ENCODE measurements around the gene LRMDA. TPM values are rescaled to one million over a fixed set of nuclear protein-coding genes. Genes with fewer than 3 reads are reported as not detected.

Gene LRMDA
- total RNA-seq, 1 donor from 2014 or later, result 5.2 TPM

DNA sequence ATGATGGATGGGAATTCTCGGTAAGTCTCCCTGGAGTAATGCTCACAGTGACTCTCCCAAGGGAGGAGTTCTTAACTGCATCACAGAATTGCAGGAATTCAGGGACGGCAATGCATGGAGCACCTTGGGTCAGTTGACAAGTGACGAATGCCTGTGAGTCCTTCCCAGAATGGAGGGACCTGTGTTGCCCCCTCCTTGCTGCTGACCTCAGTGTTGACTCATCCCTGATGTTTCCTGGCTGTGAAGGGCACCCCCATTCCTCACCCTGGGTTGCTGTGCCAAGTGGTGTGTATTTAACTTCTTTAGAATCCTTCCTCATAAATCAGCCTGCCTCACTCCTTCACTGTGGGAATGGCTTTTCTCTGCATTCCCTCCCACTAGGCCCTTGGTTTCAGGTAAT lies 98.9 kb downstream of the LRMDA start:
- Histone ChIP-seq H4K20me1 (ENCODE audit: low read depth) (no peaks in the 10 kb centered on the region), H2AFZ (replicated peaks) (peak overlapping the region; percentile 7), H3K9me3 (ENCODE audit: low read depth) (no peaks in the 10 kb centered on the region), H3K4me1 (peaks cover 24% of the 10 kb centered on the region), H3K4me3 (no peak overlapping the region), H3F3A (ENCODE audit: low read depth) (no peaks in the 10 kb centered on the region), H3K9ac (no peak overlapping the region), H3K4me2 (no peak overlapping the region), H3K27ac (no peak overlapping the region), H3K36me3 (no peaks in the 10 kb centered on the region), H3K27me3 (no peaks in the 10 kb centered on the region), H3K79me2 (ENCODE audit: low read depth) (no peaks in the 10 kb centered on the region)
- Mint-ChIP-seq H3K27ac (peak overlapping the region; percentile 88), H3K27me3 (ENCODE audit: insufficient read depth, low read depth) (peaks cover 2% of the 10 kb centered on the region), H3K36me3 (no peaks in the 10 kb centered on the region), H3K9me3 (no peaks in the 10 kb centered on the region), H3K4me3 (no peak overlapping the region), H3K4me1 (peaks cover 19% of the 10 kb centered on the region)
- no peak for DNase-seq (ENCODE audit: low spot score)
- TF ChIP-seq, protein P1, sequence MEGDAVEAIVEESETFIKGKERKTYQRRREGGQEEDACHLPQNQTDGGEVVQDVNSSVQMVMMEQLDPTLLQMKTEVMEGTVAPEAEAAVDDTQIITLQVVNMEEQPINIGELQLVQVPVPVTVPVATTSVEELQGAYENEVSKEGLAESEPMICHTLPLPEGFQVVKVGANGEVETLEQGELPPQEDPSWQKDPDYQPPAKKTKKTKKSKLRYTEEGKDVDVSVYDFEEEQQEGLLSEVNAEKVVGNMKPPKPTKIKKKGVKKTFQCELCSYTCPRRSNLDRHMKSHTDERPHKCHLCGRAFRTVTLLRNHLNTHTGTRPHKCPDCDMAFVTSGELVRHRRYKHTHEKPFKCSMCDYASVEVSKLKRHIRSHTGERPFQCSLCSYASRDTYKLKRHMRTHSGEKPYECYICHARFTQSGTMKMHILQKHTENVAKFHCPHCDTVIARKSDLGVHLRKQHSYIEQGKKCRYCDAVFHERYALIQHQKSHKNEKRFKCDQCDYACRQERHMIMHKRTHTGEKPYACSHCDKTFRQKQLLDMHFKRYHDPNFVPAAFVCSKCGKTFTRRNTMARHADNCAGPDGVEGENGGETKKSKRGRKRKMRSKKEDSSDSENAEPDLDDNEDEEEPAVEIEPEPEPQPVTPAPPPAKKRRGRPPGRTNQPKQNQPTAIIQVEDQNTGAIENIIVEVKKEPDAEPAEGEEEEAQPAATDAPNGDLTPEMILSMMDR (IDR thresholded peaks at IDR 0.05), result no peak
- TF ChIP-seq EZH2 (IDR thresholded peaks at IDR 0.05) (no peak), EZH2phosphoT487 (IDR thresholded peaks at IDR 0.05) (no peak)

DNA sequence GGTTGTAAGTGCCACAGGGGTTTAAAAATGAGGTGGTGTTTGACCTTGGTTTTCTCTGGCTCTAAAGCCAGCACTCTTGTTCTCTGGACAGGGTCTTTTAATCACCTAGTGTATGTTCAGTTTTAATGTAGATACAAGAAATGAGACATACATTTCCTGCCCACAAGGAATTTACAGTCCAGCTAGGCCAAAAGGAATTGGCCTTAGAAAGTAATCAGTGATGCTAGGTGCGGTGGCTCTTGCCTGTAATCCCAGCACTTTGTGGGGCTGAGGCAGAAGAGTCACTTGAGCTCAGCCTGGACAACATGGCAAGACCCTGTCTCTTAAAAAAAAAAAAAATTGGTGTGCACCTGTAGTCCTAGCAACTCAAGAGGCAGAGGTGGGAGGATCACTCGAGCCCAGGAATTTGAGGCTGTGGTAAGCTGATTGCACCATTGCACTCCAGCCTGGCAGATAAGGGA lies 100.2 kb downstream of the LRMDA start:
- Histone ChIP-seq H3K9ac (no peak overlapping the region), H2AFZ (replicated peaks) (no peak overlapping the region), H3K9me3 (ENCODE audit: low read depth) (no peaks in the 10 kb centered on the region), H4K20me1 (ENCODE audit: low read depth) (no peaks in the 10 kb centered on the region), H3K4me1 (peaks cover 24% of the 10 kb centered on the region), H3K27me3 (no peaks in the 10 kb centered on the region), H3K4me3 (no peak overlapping the region), H3K27ac (no peak overlapping the region), H3K36me3 (no peaks in the 10 kb centered on the region), H3K79me2 (ENCODE audit: low read depth) (no peaks in the 10 kb centered on the region), H3F3A (ENCODE audit: low read depth) (no peaks in the 10 kb centered on the region), H3K4me2 (no peak overlapping the region)
- Mint-ChIP-seq H3K27me3 (ENCODE audit: insufficient read depth, low read depth) (no peaks in the 10 kb centered on the region), H3K36me3 (no peaks in the 10 kb centered on the region), H3K4me1 (peaks cover 21% of the 10 kb centered on the region), H3K27ac (no peak overlapping the region), H3K9me3 (no peaks in the 10 kb centered on the region), H3K4me3 (no peak overlapping the region)
- no peak for DNase-seq (ENCODE audit: low spot score)
- no peak for TF ChIP-seq EZH2phosphoT487 (IDR thresholded peaks at IDR 0.05)
- TF ChIP-seq EZH2 (IDR thresholded peaks at IDR 0.05), result no peak
- TF ChIP-seq, protein P1 (IDR thresholded peaks at IDR 0.05), result no peak

DNA sequence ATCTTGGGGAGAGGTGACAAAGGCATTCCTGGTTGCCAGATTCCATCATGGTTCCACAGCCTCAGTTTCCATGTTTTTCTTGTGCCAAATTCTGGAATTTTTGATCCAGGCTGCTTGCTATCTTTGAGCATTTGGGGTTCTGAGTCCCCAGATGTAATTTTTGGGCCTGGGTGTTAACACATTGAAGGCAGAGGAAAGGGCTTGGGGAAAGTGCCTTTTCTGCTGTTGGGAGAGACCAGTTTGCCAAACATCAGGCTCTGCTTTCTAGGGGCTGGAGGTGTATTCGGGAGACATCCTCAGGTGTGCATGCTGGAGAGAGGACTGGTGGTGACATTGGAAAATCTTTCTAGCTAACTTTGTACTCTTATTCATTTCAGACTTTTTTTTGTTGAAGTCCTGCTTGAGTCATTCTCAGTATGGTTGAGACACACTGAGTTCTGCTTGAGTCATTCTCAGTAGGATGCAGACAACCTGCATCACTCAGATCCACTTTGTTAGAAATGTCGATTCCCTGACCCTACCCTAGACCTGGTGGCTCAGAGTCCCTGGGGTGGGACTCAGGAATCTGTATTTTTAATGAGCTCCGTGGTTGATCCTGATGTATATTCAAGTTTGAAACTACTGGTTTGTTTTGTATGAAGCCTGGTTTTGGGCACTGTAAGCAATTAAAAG lies 101.0 kb downstream of the LRMDA start:
- Mint-ChIP-seq H3K27ac (no peak overlapping the region), H3K36me3 (no peaks in the 10 kb centered on the region), H3K27me3 (ENCODE audit: insufficient read depth, low read depth) (peaks cover 3% of the 10 kb centered on the region), H3K4me1 (peaks cover 27% of the 10 kb centered on the region), H3K4me3 (no peak overlapping the region), H3K9me3 (no peaks in the 10 kb centered on the region)
- Histone ChIP-seq H4K20me1 (ENCODE audit: low read depth) (no peaks in the 10 kb centered on the region), H3K4me3 (no peak overlapping the region), H2AFZ (replicated peaks) (no peak overlapping the region), H3K9me3 (ENCODE audit: low read depth) (no peaks in the 10 kb centered on the region), H3K4me2 (no peak overlapping the region), H3K4me1 (peaks cover 30% of the 10 kb centered on the region), H3K36me3 (no peaks in the 10 kb centered on the region), H3K27ac (no peak overlapping the region), H3K79me2 (ENCODE audit: low read depth) (no peaks in the 10 kb centered on the region), H3F3A (ENCODE audit: low read depth) (no peaks in the 10 kb centered on the region), H3K27me3 (no peaks in the 10 kb centered on the region), H3K9ac (no peak overlapping the region)
- DNase-seq (ENCODE audit: low spot score), result no peak
- no peak for TF ChIP-seq EZH2phosphoT487 (IDR thresholded peaks at IDR 0.05)

DNA sequence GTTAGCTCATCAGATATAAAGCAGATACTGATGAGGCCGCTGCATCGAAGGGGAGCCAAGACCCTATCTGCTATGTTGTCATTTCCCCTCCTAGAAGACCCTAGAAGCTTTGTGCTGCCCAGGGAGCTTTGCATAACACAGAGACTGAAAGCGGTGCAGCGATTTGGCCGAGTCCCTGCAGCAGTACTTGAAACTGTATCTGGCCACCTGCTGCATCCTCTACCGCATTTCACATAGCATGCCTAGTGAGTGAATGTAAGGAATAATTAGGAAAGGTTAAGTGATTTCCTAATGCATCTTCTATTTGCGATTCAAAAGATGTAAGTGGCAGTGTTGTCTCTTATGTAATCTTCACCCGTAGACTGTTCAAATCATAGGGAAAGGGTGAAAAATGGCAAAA lies 106.7 kb downstream of the LRMDA start:
- H3K27ac Mint-ChIP-seq, result no peak overlapping the region
- peak; percentile 30 for DNase-seq (ENCODE audit: low spot score)
- peaks cover 6% of the 10 kb centered on the region for H3K27me3 Mint-ChIP-seq (ENCODE audit: insufficient read depth, low read depth)
- peaks cover 69% of the 10 kb centered on the region for H3K4me1 Mint-ChIP-seq
- no peaks in the 10 kb centered on the region for H3K9me3 Mint-ChIP-seq
- Histone ChIP-seq H4K20me1 (ENCODE audit: low read depth) (no peaks in the 10 kb centered on the region), H3K9me3 (ENCODE audit: low read depth) (no peaks in the 10 kb centered on the region), H3F3A (ENCODE audit: low read depth) (peaks cover 36% of the 10 kb centered on the region), H3K36me3 (no peaks in the 10 kb centered on the region), H3K4me3 (no peak overlapping the region), H3K79me2 (ENCODE audit: low read depth) (no peaks in the 10 kb centered on the region), H3K4me2 (peak overlapping the region; percentile 29), H3K4me1 (peaks cover 73% of the 10 kb centered on the region), H3K27me3 (no peaks in the 10 kb centered on the region), H3K9ac (no peak overlapping the region), H3K27ac (no peak overlapping the region), H2AFZ (replicated peaks) (no peak overlapping the region)
- no peak overlapping the region for H3K4me3 Mint-ChIP-seq
- H3K36me3 Mint-ChIP-seq, result no peaks in the 10 kb centered on the region
- TF ChIP-seq EZH2phosphoT487 (IDR thresholded peaks at IDR 0.05) (no peak), EZH2 (IDR thresholded peaks at IDR 0.05) (no peak)
- TF ChIP-seq, protein P1 (IDR thresholded peaks at IDR 0.05), result no peak

All from neural progenitor cell (in vitro differentiated cells).